Ovary (tissue), 3 donors: Measurements from ENCODE around the gene PI4KB.

Experiments used
- CTCF ChIP-seq, 3 donors: fragments of 450-650 bp in 2 of 3; fragments of 200-600 bp in 1 of 3; IDR thresholded peaks; one replicate each; pipeline versions ENCODE4 v1.5.1 to v1.8.0; 2016 to 2022; ENCODE audit warnings: antibody characterized with exemption in 3 of 3, mild to moderate bottlenecking in 1 of 3
- EP300 ChIP-seq: sonication (generic); formaldehyde crosslinking; IDR thresholded peaks from one replicate; pipeline ENCODE4 v1.6.1; 2017; ENCODE audit warnings: antibody characterized with exemption
- POLR2A ChIP-seq: fragments of 450-650 bp; IDR thresholded peaks from one replicate; pipeline ENCODE4 v1.6.1; 2017; ENCODE audit warnings: antibody characterized with exemption, mild to moderate bottlenecking, moderate library complexity
- donor health status: DM: no; HTN: no; CAD: no.

DNA sequence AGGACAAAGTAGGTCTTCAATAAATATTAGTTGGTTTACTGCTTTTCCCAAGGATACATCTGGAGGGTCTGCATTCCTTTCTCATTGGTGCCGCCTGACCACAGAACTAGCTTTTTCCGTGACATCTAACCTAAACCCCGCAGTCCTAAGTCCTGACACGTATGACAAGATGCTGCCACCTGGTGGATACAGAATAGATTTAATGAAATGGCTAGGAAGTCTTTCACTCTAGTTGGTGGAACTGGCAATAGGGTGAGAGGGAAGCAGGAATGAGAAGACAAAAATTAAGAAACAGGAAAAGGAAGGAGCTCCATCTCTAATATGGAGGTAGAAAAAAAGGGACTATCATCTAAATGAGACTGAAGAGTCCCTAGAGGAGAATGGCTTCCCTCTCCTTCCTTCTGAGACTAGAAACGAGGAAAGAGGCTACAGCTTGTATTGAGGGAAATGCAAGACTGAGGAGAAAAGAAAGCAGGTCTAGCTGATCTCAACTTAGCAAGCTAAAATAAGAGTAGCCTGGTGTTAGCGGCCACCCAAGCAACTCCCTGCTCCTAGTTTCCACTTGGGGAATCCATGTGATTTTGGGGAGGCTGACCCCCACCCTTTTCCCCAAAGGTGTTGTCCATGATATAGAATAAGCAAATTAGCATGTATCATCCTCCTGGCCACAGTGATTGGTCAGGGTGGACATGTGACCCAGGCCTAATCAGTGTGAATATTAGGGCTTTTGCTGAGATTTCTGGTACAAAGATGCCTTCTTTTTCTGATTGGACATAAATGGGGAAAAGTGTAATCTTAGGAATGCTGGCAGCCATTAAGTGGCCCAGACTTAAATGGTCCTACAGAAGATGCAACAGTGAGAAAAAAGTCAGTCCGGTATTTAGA lies 13.9 kb upstream of the PI4KB start:
- TF ChIP-seq POLR2A, result no peak
- TF ChIP-seq CTCF (IDR thresholded peaks at IDR 0.05), result peak; percentile 66 to 92 (median 81)
- TF ChIP-seq EP300, result no peak
